CD4-positive, alpha-beta T cell (primary cell): Measurements from ENCODE around the gene CPM. TPM values are rescaled to one million over a fixed set of nuclear protein-coding genes. Genes with fewer than 3 reads are reported as not detected.

Source experiments
- ATAC-seq: fragments of 200-7000 bp; cut with Tn5 transposase; one replicate; pipeline ENCODE4 v1.10.0; 2022; ENCODE audit warnings: mild to moderate bottlenecking; ENCODE audit not compliant: poor library complexity
- CTCF ChIA-PET: fragments of 350-600 bp; sonication (Branson Sonifier 250); formaldehyde crosslinking; loops from one replicate; lab custom pipeline; 2021; ENCODE audit warnings: antibody characterized with exemption, inconsistent platforms; lab: Charles Lee
- POLR2A ChIA-PET: fragments of 350-600 bp; sonication (Branson Sonifier 250); formaldehyde crosslinking; loops from one replicate; lab custom pipeline; 2021; ENCODE audit warnings: antibody characterized with exemption, inconsistent platforms; lab: Charles Lee
- DNase-seq, 14 experiments: peaks; one replicate each; pipeline ENCODE4 v3.0.0-alpha.2; 2013 to 2020; ENCODE audit warnings: mixed read lengths in 2 of 14
- H3K27ac ChIP-seq, 2 donors: one replicate each; pipeline versions ENCODE4 v1.5.1 to v1.7.0; 2013; ENCODE audit warnings: low read length in 2 of 2, low read depth in 1 of 2, mild to moderate bottlenecking in 1 of 2
- H3K27me3 ChIP-seq, 2 experiments: 1 replicate in 1 of 2; 2 replicates in 1 of 2; pipeline versions ENCODE4 v1.6.1 to v1.7.0; 2013; ENCODE audit warnings: low read length in 2 of 2, control low read depth in 1 of 2, mild to moderate bottlenecking in 1 of 2, moderate library complexity in 1 of 2; ENCODE audit not compliant: insufficient read depth in 2 of 2, control insufficient read depth in 1 of 2
- H3K36me3 ChIP-seq: one replicate; pipeline ENCODE4 v1.6.1; 2013; ENCODE audit warnings: low read length, control low read depth; ENCODE audit not compliant: insufficient read depth
- H3K4me1 ChIP-seq: one replicate; pipeline ENCODE4 v1.6.1; 2013; ENCODE audit warnings: low read length, control low read depth; ENCODE audit not compliant: insufficient read depth
- H3K4me3 ChIP-seq: one replicate; pipeline ENCODE4 v1.5.1; 2013; ENCODE audit warnings: mild to moderate bottlenecking, low read length, moderate library complexity
- H3K9me3 ChIP-seq, 2 experiments: 1 replicate in 1 of 2; 2 replicates in 1 of 2; pipeline versions ENCODE4 v1.6.1 to v1.7.0; 2013; ENCODE audit warnings: low read length in 2 of 2, mild to moderate bottlenecking in 2 of 2, control low read depth in 1 of 2, moderate library complexity in 1 of 2; ENCODE audit not compliant: control insufficient read depth in 1 of 2, insufficient read depth in 1 of 2
- H3K27ac Mint-ChIP-seq: one replicate; pipeline ENCODE4 v1.8.0; 2020; ENCODE audit warnings: mixed read lengths
- H3K27me3 Mint-ChIP-seq: one replicate; pipeline ENCODE4 v1.8.0; 2021; ENCODE audit warnings: mixed read lengths
- H3K36me3 Mint-ChIP-seq: one replicate; pipeline ENCODE4 v1.8.0; 2021; ENCODE audit warnings: low read depth, mixed read lengths
- H3K4me1 Mint-ChIP-seq: one replicate; pipeline ENCODE4 v1.8.0; 2021; ENCODE audit warnings: low read depth, mixed read lengths
- H3K4me3 Mint-ChIP-seq: one replicate; pipeline ENCODE4 v1.8.0; 2020; ENCODE audit warnings: mild to moderate bottlenecking, mixed read lengths
- H3K9me3 Mint-ChIP-seq: one replicate; pipeline ENCODE4 v1.8.0; 2020; ENCODE audit warnings: mixed read lengths
- CTCF ChIP-seq: fragments of 200-600 bp; IDR thresholded peaks from one replicate; pipeline ENCODE4 v1.8.0; 2022; ENCODE audit warnings: antibody characterized with exemption, mild to moderate bottlenecking
- intact Hi-C, 2 experiments: fragments of 100-400 bp; cut with DNase I in 1 of 2; cut with micrococcal nuclease in 1 of 2; formaldehyde crosslinking; loops; one replicate each; pipeline versions ENCODE4 v1.15.1 to v1.9.0; 2023 to 2025; cut with DNase I, micrococcal nuclease
- total RNA-seq, 174 experiments: library from RNA in 2 of 174; stranded (reverse) in 2 of 174; gene quantifications; one replicate each; pipeline ENCODE4 v1.2.3 and lab custom pipeline; 2021 to 2026

The CPM gene
- total RNA-seq, 2 experiments from 2014 or later = 1.9 to 2.2 TPM

- H3K4me1 Mint-ChIP-seq = no peaks in the 10 kb centered on the region
- H3K4me3 Mint-ChIP-seq = no peak overlapping the region
- H3K36me3 Mint-ChIP-seq = peaks cover 5% of the 10 kb centered on the region
- no peaks in the 10 kb centered on the region for H3K36me3 ChIP-seq
- H3K27ac Mint-ChIP-seq = no peak overlapping the region
- H3K27ac ChIP-seq = no peak overlapping the region
- CTCF ChIA-PET = no interaction called here
- ATAC-seq (no peak), DNase-seq (peak in 2 of 14 experiments; percentile 11 to 23)
- peaks cover 4% of the 10 kb centered on the region for H3K9me3 Mint-ChIP-seq
- H3K4me3 ChIP-seq = no peak overlapping the region
- intact Hi-C loops = no loop called here
- no peaks in the 10 kb centered on the region for H3K4me1 ChIP-seq
- no peaks in the 10 kb centered on the region for H3K27me3 ChIP-seq
- peaks cover 14% of the 10 kb centered on the region for H3K27me3 Mint-ChIP-seq
- peaks cover 0 to 6% of the 10 kb centered on the region in 2 experiments for H3K9me3 ChIP-seq
- TF ChIP-seq CTCF = no peak
- POLR2A ChIA-PET = no interaction called here
Observed at GRCh38 chr12:68978678-68979077, 45.7 kb upstream of the CPM start.

GRCh38 chr12:68977909-68978610, 45.1 kb upstream of the CPM start:
- peaks cover 0 to 6% of the 10 kb centered on the region in 2 experiments for H3K9me3 ChIP-seq
- H3K27ac Mint-ChIP-seq = no peak overlapping the region
- intact Hi-C loops = no loop called here
- no peaks in the 10 kb centered on the region for H3K27me3 ChIP-seq
- H3K9me3 Mint-ChIP-seq = peaks cover 4% of the 10 kb centered on the region
- H3K4me3 Mint-ChIP-seq = no peak overlapping the region
- ChIA-PET POLR2A (no interaction called here), CTCF (no interaction called here)
- H3K36me3 Mint-ChIP-seq = peaks cover 5% of the 10 kb centered on the region
- no peak for DNase-seq
- no peaks in the 10 kb centered on the region for H3K4me1 Mint-ChIP-seq
- ATAC-seq = no peak
- H3K27ac ChIP-seq = no peak overlapping the region
- H3K4me3 ChIP-seq = no peak overlapping the region
- peaks cover 14% of the 10 kb centered on the region for H3K27me3 Mint-ChIP-seq
- TF ChIP-seq CTCF = no peak
- no peaks in the 10 kb centered on the region for H3K4me1 ChIP-seq
- H3K36me3 ChIP-seq = no peaks in the 10 kb centered on the region

GRCh38 chr12:68977335-68977734, 44.4 kb upstream of the CPM start:
- intact Hi-C loops = no loop called here
- POLR2A ChIA-PET = no interaction called here

More at GRCh38 chr12:68977335-68977734, 44.4 kb upstream of the CPM start:
- Mint-ChIP-seq H3K4me1 (no peaks in the 10 kb centered on the region), H3K36me3 (no peaks in the 10 kb centered on the region), H3K4me3 (no peak overlapping the region), H3K9me3 (no peaks in the 10 kb centered on the region), H3K27ac (no peak overlapping the region), H3K27me3 (peaks cover 14% of the 10 kb centered on the region)
- CTCF ChIA-PET = no interaction called here
- H3K27me3 ChIP-seq = no peaks in the 10 kb centered on the region
- H3K27ac ChIP-seq = no peak overlapping the region
- ATAC-seq = no peak
- H3K9me3 ChIP-seq = no peaks in the 10 kb centered on the region
- TF ChIP-seq CTCF = no peak
- H3K36me3 ChIP-seq = no peaks in the 10 kb centered on the region
- H3K4me1 ChIP-seq = no peaks in the 10 kb centered on the region
- H3K4me3 ChIP-seq = no peak overlapping the region
- no peak for DNase-seq
